Testis (tissue), 3 donors: Measurements from ENCODE around the gene PLCH2. TPM values are rescaled to one million over a fixed set of nuclear protein-coding genes. Genes with fewer than 3 reads are reported as not detected.

Experiments
- DNase-seq: peaks from one replicate; pipeline ENCODE4 v3.0.0-alpha.2; 2019
- H3K27ac ChIP-seq, 2 donors: fragments of 200-600 bp; sonication (generic); one replicate each; pipeline ENCODE4 v1.5.1; 2019
- H3K27me3 ChIP-seq: fragments of 200-600 bp; sonication (generic); one replicate; pipeline ENCODE4 v1.5.1; 2019
- H3K36me3 ChIP-seq: fragments of 200-600 bp; sonication (generic); one replicate; pipeline ENCODE4 v1.5.1; 2017; ENCODE audit warnings: low read depth; ENCODE audit errors: missing control alignments
- H3K4me1 ChIP-seq: fragments of 200-600 bp; sonication (generic); one replicate; pipeline ENCODE4 v1.5.1; 2019
- H3K4me3 ChIP-seq, 2 donors: fragments of 200-600 bp; sonication (generic); one replicate each; pipeline ENCODE4 v1.5.1; 2017 to 2019
- H3K9me3 ChIP-seq: fragments of 200-600 bp; sonication (generic); one replicate; pipeline ENCODE4 v1.5.1; 2017
- POLR2A ChIP-seq: fragments of 450-650 bp; IDR thresholded peaks from one replicate; pipeline ENCODE4 v1.6.1; 2017; ENCODE audit warnings: antibody characterized with exemption, mild to moderate bottlenecking, moderate library complexity
- WGBS, 2 donors: methylation state at CpG; one replicate each; pipeline ENCODE4 v1.1.5; 2018; 5-methylcytosine and 5-hydroxymethylcytosine counted together
- intact Hi-C: fragments of 100-400 bp; cut with DNase I; formaldehyde crosslinking; loops from one replicate; pipeline ENCODE4 v1.15.1; 2023; ENCODE audit warnings: low total_unique reads
- polyA plus RNA-seq: library from polyadenylated mRNA; stranded (reverse); fragments of 350-450 nt; fragmentation: Illumina TruSeq; extraction: RNeasy Lipid Tissue Mini Kit (QIAGEN cat#74804); gene quantifications from one replicate; pipeline ENCODE4 v1.2.3, GENCODE V29; 2014; ENCODE audit warnings: low read depth, low replicate concordance; ENCODE audit not compliant: insufficient read depth
- total RNA-seq, 2 donors: library from RNA; depleted of rRNA; stranded (reverse); fragments of >200 nt; gene quantifications; one replicate each; pipeline ENCODE4 v1.2.3, GENCODE V29; 2016
- TF ChIP-seq, protein P1 (sequence below), 3 experiments: fragments of 450-650 bp in 2 of 3; fragments of 200-600 bp in 1 of 3; sonication (generic) in 1 of 3; IDR thresholded peaks; one replicate each; pipeline ENCODE4 v1.5.1; 2016 to 2019; ENCODE audit warnings: antibody characterized with exemption in 3 of 3, mild to moderate bottlenecking in 2 of 3, moderate library complexity in 1 of 3

PLCH2 gene
- total and polyA plus RNA-seq, 3 donors from 2014 or later, result 2.7 to 6.5 (median 5.7) TPM

DNA sequence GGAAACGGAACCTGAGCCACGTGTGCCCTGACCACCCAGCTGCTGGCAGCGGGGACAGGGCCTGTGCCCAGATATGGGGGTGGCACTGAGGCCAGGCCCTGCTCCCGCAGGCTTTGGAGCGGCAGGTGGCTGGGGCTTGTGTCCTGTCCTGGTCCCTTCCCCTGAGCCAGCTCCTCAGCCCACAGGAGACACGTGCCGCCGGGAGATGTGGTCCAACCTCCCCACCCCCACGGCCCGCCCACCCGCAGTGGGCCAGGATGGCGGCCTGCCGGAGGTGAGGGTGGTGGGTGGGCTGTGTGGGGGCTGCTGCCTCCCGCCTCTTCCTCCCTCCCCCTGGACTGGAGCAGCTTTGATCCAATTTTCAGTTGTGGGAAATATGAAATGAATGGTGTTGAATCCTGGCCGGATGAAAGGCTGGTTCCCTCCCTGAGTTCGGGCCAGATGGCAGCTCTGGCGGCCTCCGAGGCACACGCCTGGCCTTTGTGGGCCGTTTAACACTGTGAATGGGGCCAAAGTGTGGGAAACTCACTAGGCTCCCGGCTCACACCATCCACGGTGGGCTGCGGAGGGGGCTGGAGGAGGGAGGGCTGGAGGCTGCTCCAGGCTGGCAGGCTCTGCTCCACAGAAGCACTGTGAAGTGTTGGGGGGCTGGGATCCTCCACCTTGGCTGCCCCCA lies 56.5 kb downstream of the PLCH2 start:
- no peak overlapping the region for H3K27ac ChIP-seq
- WGBS, 2 donors, result 75 to 84% methylated on average over 5 to 20 of the region's 23 CpGs
- TF ChIP-seq, protein P1, sequence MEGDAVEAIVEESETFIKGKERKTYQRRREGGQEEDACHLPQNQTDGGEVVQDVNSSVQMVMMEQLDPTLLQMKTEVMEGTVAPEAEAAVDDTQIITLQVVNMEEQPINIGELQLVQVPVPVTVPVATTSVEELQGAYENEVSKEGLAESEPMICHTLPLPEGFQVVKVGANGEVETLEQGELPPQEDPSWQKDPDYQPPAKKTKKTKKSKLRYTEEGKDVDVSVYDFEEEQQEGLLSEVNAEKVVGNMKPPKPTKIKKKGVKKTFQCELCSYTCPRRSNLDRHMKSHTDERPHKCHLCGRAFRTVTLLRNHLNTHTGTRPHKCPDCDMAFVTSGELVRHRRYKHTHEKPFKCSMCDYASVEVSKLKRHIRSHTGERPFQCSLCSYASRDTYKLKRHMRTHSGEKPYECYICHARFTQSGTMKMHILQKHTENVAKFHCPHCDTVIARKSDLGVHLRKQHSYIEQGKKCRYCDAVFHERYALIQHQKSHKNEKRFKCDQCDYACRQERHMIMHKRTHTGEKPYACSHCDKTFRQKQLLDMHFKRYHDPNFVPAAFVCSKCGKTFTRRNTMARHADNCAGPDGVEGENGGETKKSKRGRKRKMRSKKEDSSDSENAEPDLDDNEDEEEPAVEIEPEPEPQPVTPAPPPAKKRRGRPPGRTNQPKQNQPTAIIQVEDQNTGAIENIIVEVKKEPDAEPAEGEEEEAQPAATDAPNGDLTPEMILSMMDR (IDR thresholded peaks at IDR 0.05), result no peak
- no peak for TF ChIP-seq POLR2A

DNA sequence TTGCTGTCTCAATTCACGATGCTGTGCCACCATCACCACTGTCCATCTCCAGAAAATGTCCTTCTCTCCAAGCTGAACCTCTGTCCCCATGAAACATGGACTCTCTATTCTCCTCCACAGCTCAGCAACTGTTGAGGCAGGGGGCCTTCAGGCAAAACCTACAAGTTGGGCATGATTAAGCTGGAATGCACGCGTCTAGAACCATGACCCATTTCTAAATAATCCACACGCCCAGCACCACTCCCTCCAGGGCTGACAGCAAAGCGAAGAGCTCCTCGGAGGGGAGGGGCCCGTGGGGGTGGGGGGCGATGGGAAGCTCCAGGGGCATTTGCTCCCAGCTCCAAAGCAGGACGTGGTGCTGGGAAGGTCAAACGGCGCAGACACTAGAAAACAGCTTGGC lies 57.3 kb downstream of the PLCH2 start:
- Histone ChIP-seq H3K4me1 (peaks cover 17% of the 10 kb centered on the region), H3K27me3 (no peaks in the 10 kb centered on the region), H3K9me3 (no peaks in the 10 kb centered on the region), H3K4me3 (no peak overlapping the region), H3K27ac (no peak overlapping the region), H3K36me3 (no peaks in the 10 kb centered on the region)
- no peak for DNase-seq
- WGBS, 2 donors, result 75 to 87% methylated on average over 11 of the region's 11 CpGs
- intact Hi-C loops, result loop anchor here (5.0 kb wide), 1 partner anchor 116 kb away; no protein-coding TSS in a partner anchor
- TF ChIP-seq POLR2A, result no peak
- TF ChIP-seq, protein P1 (IDR thresholded peaks at IDR 0.05), result no peak

More for the DNA sequence above, 56.5 kb downstream of the PLCH2 start:
- Histone ChIP-seq H3K4me3 (no peak overlapping the region), H3K4me1 (peaks cover 24% of the 10 kb centered on the region), H3K36me3 (no peaks in the 10 kb centered on the region), H3K9me3 (no peaks in the 10 kb centered on the region), H3K27me3 (no peaks in the 10 kb centered on the region)
- no peak for DNase-seq
- intact Hi-C loops, result loop anchor here (5.0 kb wide), 1 partner anchor 115 kb away; no protein-coding TSS in a partner anchor

DNA sequence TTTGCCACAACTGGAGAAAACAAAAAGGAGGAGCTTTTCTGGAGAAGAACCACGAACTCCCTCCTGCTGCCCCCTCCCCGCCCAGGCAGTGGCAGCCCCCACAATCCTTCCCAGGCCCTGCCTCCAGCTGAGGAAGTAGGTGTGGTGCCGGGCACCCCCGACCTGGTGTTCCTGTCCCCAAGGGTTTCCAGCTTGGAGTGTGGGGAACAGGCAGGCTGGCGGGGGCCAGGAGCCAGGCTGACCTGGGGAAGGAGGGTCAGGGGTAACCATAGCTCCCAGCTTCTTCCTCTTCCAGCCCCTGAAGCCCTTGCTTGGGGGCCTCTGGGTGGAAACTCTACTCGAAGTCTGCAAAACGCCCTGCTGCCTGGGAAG lies 58.2 kb downstream of the PLCH2 start:
- 50 to 54% methylated on average over 4 to 7 of the region's 7 CpGs for WGBS, 2 donors

DNA sequence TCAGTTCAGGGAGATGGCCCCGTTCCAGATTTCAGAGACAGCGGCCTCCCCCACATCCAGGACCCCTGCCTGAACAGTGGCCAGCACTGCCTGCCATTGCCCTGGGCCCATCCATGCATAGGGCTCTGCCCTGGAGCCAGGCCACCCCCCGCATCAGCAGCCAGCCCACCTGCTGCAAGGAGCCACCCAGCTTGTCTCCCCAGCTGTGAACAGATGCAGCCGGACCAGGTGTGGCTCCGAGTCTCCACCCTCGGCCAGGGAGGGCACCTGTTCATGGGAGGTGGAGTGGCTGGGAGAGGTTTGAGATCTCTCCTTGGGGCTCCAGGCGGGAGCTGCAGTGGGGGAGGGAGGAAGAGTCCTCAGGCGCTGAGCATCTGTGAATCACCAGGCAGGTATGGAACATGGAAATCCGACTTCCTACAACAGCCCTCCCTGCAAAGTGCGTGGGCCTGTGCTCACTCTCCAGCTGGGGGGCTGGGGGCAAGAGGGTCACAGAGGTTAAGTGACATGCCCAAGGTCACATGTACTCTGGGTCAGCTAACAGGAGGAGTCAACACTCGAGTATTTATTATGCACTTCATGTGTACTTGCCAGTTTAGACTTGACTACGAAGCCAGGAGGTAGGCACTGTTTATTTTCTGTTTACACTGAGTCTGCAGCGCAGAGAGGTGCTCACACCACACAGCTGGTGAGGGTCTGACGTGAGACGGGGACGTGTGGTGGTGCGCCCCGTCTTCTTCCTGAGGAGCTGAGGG lies 58.8 kb downstream of the PLCH2 start:
- WGBS, 2 donors, result 62 to 77% methylated on average over 11 to 18 of the region's 18 CpGs
- DNase-seq, result no peak
- intact Hi-C loops, result loop anchor here (5.0 kb wide), 1 partner anchor 118 kb away; no protein-coding TSS in a partner anchor
- H3K4me1 ChIP-seq, result peaks cover 10% of the 10 kb centered on the region
- no peaks in the 10 kb centered on the region for H3K27me3 ChIP-seq
- H3K27ac ChIP-seq, result no peak overlapping the region
- no peaks in the 10 kb centered on the region for H3K36me3 ChIP-seq
- no peaks in the 10 kb centered on the region for H3K9me3 ChIP-seq
- no peak overlapping the region for H3K4me3 ChIP-seq
- no peak for TF ChIP-seq POLR2A
- TF ChIP-seq, protein P1 (IDR thresholded peaks at IDR 0.05), result no peak

More for the DNA sequence above, 58.2 kb downstream of the PLCH2 start:
- no peaks in the 10 kb centered on the region for H3K36me3 ChIP-seq
- H3K27me3 ChIP-seq, result no peaks in the 10 kb centered on the region
- DNase-seq, result no peak
- intact Hi-C loops, result loop anchor here (5.0 kb wide), 1 partner anchor 117 kb away; no protein-coding TSS in a partner anchor
- H3K4me3 ChIP-seq, result no peak overlapping the region
- TF ChIP-seq, protein P1 (IDR thresholded peaks at IDR 0.05), result no peak
- no peak for TF ChIP-seq POLR2A
- H3K9me3 ChIP-seq, result no peaks in the 10 kb centered on the region
- H3K27ac ChIP-seq, result no peak overlapping the region
- H3K4me1 ChIP-seq, result peaks cover 10% of the 10 kb centered on the region
